ENCODE data around the gene SMIM29.
"Not testable (repeated sequence)": the region's sequence is repeated elsewhere in the genome, so short reads cannot be mapped to it uniquely, and the experiment has no call there.

SMIM29 gene

DNA sequence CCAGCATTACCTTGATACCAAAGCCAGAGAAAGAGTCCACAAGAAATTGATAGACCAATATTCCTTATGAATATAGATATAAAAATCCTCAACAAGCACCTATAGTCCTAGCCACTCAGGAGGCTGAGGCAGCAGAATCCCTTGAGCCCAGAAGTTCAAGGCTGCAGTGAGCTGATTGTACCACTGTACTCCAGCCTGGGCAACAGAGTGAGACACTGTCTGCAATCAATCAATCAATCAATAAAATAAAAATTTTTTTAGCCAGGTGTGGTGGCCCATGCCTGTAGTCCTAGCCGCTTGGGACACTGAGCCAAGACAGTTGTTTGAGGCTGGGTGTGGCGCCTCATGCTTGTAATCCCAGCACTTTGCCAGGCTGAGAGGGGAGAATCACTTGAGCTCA, 18.9 kb upstream of the SMIM29 start:
- DNase-seq: no peak

DNA sequence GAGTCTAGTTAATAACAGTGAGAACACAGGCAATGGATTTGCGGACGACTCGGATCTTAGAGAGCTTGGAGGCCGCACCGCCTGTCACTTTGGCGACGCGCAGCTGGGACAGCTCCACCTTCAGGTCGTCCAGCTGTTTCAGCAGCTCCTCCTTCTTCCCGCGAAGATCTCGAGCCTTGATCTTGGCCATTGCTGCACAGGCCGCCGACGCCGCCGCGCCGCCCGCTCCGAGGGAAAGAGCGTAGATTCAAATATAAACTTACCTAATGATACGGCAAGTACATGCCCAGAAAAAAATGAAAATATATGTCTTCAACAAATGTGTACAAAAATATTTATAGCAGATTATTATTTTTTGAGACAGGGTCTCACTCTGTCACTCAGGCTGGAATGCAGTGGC, 14.7 kb upstream of the SMIM29 start:
- not testable (repeated sequence) for DNase-seq

GRCh38 chr6:34260576-34261267, 11.9 kb upstream of the SMIM29 start:
- DNase-seq: no peak

DNA sequence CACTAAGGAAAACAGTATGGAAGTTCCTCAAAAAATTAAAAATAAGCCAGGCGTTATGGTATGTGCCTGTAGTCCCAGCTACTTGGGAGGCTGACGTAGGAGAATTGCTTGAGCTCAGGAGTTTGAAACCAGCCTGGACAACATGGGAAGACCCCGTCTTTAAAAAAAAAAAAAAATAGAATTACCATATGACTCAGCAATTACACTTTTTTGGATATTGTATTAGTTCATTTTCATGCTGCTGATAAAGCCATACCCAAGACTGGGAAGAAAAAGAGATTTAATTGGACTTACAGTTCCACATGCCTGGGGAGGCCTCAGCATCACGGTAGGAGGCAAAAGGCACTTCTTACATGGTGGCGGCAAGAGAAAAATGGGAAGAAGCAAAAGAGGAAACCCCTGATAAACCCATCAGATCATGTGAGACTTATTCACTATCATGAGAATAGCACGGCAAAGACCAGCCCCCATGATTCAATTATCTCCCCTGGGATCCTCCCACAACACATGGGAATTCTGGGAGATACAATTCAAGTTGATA, 10.8 kb upstream of the SMIM29 start:
- DNase-seq: no peak

GRCh38 chr6:34252395-34252794, 3.6 kb upstream of the SMIM29 start:
- not testable (repeated sequence) for DNase-seq

DNA sequence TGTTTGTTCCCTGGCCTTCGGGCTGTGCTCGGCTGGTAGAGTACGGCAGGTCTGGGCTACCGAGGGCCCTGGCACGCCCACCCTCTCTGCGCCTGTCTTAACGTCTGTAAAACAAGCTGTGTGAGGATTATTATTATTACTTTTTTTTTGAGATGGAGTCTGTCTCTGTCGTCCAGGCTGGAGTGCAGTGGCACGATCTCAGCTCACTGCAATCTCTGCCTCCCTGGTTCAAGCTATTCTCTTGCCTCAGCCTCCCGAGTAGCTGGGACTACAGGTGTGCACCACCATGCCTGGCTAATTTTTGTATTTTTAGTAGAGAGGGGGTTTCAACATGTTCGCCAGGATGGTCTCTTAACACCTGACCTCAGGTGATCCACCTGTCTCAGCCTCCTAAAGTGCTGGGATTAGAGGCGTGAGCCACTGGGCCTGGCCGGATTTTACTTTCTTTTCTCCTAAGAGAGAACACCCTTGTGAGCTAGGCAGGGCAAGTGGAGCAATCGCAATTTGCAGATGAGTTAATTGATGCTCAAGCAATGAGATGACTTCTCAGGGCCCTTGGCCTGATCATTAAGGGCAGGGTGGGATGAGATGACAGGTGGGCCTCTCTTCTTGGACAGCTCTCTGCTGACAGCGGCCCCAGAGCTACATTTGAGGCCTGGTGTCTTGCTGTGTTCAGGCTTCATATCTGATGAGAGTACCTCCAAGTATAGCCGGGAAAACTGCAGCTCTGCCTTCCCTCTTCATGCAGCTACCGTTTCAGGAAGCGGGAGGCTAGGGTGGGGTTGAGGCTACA, 859 bp upstream of the SMIM29 start:
- peak; percentile 56 for DNase-seq

- peak; percentile 59 for DNase-seq
These were observed 544 bp downstream of the SMIM29 start for GRCh38 chr6:34248198-34248726.

DNA sequence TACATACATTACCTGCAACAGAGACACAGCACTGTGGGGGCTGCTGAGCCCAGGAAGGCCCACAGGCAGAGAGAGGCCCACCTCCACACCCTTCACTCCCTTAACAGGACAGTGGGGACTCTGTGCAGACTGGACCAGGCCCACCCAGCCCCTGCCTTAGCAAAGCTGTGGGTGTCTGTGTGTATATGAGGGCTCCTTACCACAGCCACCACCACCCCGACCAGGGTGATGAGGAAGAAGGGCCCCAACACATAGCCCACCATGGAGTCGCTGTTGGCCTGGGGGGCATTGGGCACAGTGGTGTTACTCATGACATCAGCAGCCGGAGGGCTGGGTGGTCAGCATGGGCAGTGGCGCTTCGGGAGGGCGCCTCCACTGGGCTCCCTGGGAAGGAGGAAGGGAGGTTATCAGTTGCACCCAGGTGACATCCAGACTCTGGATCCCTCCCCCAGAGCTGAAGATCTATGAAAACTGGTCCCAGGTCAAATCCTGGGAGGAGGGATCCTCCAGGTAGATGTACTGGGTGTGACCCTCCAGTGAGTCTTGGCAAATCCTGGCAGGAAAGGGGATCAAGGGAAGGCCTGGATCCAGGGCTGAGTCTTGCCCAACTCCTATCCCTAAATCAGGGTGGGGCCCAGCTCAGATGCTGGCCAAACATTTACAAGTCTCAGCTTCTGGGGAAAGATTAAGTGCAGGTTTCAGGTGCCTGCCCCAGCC, 1.2 kb downstream of the SMIM29 start:
- no peak for DNase-seq

DNA sequence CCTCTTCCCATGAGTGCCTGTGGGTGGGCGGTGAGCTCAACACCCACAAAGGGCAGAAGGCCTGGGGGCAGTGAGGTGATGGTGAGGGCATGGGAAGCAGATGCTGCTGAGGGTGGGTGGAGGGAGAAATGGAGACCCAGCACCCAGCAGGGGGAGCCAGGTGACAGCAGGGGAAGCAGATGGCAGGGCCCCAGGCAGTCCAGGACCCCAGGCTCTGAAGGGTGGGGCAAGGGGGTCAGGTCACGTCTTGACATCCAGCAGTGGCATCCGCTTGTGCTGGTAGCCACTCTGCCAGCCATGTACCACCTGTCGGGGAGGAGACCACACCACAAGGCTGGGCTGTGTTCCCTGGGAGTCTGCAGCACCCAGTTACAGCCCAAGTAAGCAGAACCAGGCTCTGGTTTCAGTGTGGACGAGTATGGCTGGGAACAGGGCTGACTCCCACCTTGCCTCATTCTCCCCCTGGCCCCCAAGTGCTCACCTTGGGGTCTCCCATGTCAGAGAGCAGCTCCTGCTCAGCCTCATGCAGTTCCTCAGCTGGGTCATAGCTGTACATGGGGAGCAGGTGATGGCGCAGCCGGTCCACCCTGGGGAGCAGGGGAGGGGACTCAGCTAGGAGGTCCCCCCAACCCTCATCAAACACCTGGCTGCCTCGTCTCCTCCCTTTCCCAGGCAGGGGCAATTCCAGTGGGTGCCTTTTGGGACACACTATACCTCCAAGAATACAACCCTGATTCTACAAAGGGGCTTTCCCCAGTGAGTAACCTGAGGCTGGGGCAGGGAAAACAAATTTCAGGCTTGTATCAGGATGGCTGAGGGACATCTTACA, 2.0 kb downstream of the SMIM29 start:
- DNase-seq: peak; percentile 72

GRCh38 chr6:34246249-34246562, 2.6 kb downstream of the SMIM29 start:
- no peak for DNase-seq

GRCh38 chr6:34245761-34246140, 3.1 kb downstream of the SMIM29 start:
- DNase-seq: not testable (repeated sequence)

DNA sequence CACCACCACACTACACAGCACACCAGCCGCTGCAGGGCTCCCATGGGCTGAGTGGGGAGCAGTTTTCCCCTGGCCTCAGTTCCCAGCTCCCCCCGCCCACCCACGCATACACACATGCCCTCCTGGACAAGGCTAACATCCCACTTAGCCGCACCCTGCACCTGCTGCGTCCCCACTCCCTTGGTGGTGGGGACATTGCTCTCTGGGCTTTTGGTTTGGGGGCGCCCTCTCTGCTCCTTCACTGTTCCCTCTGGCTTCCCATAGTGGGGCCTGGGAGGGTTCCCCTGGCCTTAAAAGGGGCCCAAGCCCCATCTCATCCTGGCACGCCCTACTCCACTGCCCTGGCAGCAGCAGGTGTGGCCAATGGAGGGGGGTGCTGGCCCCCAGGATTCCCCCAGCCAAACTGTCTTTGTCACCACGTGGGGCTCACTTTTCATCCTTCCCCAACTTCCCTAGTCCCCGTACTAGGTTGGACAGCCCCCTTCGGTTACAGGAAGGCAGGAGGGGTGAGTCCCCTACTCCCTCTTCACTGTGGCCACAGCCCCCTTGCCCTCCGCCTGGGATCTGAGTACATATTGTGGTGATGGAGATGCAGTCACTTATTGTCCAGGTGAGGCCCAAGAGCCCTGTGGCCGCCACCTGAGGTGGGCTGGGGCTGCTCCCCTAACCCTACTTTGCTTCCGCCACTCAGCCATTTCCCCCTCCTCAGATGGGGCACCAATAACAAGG, 3.6 kb downstream of the SMIM29 start:
- DNase-seq: not testable (repeated sequence)

DNA sequence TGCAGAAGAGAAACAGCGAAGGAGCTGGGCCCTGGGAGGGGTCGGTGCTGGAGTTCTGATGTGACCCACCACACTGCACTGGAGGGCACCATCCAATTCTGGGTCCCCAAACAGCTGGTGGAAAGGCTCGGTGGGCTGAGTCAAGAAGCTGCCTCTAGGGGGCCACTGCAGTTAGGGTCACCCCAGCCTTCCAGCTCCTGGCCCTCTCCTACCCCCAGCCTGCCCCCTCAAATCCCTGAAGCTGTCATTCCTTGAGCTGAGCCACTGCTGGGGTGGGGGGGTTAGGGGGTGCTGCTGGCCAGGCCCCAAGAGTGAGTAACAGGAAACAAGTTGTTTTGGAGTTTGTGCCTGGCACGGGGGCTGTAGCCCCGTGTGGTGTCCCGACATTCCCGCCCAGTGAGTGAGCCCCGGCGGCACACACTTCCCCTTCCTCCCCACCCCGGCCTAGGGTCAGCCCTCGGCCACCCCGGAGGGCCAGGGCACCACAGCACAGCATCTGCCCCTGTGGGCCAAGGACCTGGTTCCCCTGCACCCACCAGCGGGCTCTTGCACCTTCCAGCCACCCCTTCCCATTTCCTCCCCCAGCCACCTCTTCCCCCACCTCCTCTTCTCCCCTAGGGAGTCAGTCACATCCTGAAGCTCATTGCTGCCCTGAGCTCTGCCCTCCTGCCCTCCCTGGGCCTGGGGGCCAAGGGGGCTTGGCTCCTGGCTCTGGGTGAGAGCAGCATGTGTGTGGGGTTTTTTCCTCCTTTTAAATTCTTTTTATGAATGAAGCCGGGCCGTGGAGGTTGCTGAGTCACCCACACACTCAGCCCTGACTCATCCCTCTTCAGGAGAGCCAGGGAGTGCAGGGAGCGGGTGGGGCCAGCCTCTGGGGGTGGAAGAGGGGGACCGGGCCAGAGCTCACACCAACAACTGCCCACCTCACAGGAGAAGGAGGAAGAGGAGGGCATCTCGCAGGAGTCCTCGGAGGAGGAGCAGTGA, 4.6 kb downstream of the SMIM29 start:
- peak; percentile 81 for DNase-seq

GRCh38 chr6:34243131-34243771, 5.6 kb downstream of the SMIM29 start:
- DNase-seq: no peak

- DNase-seq: no peak
These were observed 6.3 kb downstream of the SMIM29 start for GRCh38 chr6:34242252-34243130.

- DNase-seq: no peak
These were observed 7.2 kb downstream of the SMIM29 start for GRCh38 chr6:34241351-34242215.

- no peak for DNase-seq
These were observed 8.2 kb downstream of the SMIM29 start for GRCh38 chr6:34240329-34241248.
